SHP77 (cell line): ENCODE results near the gene SCGB1A1.
"Not testable (repeated sequence)": the region's sequence is repeated elsewhere in the genome, so short reads cannot be mapped to it uniquely, and the experiment has no call there.

ENCODE experiments used
- DNase-seq, 2 experiments: peaks; one replicate each; lab custom pipeline; 2025; lab: John Stamatoyannopoulos, UW

SCGB1A1 gene

GRCh38 chr11:62449912-62450311 is 31.1 kb downstream of the SCGB1A1 start:
- not testable (repeated sequence) for DNase-seq

DNA sequence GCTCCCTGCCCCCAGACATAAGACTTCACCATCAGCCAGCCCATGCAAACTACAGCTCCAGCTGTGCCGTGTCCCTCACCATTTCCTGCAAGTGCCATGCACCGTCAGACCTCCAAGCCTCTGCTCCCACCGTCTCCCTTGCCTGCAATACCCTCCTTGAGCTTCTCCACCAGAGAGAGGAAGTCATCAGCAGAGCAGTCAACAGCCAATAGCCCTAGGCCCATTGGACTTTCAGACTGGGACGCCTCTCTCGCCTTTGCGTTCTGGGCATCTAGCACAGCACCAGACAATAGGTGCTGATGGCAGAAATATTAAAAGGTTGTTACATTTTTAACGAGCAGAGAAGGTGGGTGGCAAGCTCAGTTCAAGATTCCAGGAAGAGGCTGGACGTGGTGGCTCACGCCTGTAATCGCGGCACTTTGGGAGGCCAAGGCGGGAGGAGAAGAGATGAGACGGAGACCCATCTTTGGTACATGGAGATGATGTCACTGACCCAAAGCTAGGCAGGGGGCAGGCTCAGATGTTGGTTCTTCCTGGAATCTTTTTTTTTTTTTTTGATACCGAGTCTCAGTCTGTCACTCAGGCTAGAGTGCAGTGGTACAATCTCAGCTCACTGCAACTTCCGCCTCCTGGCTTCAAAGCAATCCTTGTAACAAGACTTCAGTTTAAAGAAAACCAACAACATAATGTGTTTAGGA is 31.9 kb downstream of the SCGB1A1 start:
- no peak for DNase-seq

DNA sequence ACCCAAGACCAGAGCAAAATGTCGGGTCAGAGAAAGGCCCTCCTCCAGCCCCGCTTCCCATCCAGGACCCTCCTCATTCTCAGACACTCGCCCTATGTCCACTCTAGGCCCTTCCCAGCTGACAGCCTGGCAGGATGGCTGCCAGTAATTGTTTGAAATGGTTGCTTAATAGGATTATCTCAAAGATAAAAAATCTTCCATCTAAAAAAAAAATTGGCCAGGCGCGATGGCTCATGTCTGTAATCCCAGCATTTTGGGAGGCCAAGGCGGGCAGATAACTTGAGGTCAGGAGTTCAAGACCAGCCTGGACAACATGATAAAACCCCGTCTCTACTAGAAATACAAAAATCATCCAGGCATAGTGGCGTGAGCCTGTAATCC is 32.4 kb downstream of the SCGB1A1 start:
- no peak for DNase-seq

GRCh38 chr11:62452261-62452660 is 33.4 kb downstream of the SCGB1A1 start:
- DNase-seq: no peak

- no peak for DNase-seq
Observed at GRCh38 chr11:62452839-62453468, 34.1 kb downstream of the SCGB1A1 start.

- no peak for DNase-seq
Observed at GRCh38 chr11:62456630-62457029, 37.8 kb downstream of the SCGB1A1 start.

GRCh38 chr11:62457478-62457877 is 38.6 kb downstream of the SCGB1A1 start:
- DNase-seq: no peak

DNA sequence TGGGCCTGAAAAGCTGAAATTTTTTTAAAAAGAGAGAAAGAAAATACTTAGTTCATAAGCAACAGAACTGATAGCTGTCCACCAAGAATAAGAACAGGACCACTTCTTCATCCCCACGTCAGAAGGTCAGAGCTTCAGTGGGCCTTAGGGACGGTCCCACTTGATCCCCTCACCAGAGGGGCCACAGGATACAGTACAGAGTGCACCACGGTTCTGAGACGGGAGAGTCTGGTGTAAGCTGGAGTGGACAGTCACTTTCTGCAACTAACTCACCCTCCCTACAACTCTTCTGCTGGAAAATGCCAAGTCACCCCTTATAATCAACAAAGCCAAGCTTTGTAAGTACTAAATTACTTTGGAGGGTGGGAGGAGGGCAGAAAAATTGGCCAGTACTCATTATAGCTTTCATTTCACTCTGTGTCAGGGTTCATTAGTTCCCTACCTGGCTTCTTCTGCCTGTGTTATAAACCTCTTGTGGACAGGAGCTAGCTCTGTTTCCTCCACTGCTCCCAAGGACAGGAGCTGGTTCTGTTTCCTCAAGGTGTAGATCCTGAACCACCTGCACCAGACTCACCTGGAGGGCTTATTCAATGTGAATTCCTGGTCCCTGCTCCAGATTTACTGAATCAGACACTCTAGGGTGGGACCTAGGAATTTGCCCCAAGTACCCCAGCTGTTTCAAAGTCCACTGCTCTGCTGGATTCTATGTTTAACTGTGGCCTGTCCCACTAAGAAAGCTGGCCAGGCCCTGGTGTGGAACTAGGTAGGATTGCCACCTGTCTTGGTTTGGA is 39.6 kb downstream of the SCGB1A1 start:
- no peak for DNase-seq

GRCh38 chr11:62459080-62459479 is 40.2 kb downstream of the SCGB1A1 start:
- DNase-seq: no peak

DNA sequence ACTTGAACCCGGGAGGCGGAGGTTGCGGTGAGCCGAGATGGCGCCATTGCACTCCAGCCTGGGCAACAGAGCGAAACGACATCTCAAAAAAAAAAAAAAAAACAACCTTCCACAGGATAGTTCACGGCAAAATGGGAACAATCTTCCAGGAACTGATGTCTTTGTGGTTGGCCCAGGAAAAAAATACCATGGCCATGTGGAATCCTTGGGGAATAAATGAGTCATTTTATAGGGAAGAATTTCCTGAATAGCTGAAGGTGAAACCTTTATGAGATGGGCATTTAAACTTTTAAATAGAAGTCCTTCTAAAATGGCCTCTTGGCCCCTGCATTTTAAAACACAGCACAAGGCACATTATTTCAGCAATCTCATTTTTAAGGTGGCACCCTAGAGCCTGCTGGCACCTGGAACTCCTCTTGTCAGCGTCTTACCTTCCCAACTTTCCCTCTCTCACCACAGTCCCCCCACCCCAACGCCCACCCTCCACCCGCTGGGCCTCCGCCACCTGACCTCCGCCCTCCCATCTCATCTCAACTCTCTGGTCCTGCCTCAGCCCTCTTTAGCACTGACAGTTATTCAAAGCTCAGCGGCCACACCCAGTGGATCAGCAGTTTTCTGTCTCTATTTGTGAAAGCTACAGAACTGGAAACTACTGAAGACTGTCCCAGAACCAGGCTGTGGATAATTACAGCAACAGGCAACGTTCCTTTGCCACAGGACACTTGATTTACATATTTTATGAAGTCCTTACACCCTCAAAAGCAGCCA is 43.1 kb downstream of the SCGB1A1 start:
- no peak for DNase-seq

DNA sequence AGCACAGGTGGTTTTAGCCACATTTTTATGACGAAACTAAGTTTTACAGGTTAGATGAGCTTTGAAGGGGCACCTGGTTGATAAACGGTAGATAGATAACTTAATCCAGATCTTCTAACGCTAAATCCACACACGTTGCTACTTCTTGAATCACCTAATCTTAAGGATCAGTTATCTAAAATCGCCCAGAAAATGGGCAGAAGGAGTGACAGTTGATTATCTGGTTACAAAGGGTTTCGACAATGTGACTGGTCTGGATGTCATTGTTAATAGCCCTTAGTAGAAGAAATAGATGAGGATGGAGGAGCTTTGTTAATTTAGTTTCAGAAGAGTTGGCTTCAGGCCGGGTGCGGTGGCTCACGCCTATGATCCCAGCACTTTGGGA is 43.7 kb downstream of the SCGB1A1 start:
- no peak for DNase-seq

DNA sequence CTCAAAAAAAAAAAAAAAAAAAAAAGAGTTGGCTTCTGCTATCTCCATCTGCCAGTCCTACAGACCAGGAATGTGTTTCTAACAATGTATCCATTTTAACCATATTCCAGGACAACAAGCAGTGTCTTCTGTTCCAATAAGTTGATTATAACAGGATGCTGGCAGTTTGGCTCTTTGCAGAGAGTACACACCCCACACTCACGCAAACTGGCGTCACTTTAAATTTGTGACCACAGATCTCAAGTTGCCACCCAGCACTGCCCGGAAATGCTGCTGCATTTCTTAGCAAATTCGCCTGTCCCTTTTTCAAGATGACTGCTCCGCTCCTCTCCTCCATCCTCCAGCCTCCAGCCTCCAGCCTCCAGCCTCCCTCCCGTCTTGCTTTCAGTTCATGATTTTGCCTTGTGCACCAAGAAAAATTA is 44.3 kb downstream of the SCGB1A1 start:
- no peak for DNase-seq

DNA sequence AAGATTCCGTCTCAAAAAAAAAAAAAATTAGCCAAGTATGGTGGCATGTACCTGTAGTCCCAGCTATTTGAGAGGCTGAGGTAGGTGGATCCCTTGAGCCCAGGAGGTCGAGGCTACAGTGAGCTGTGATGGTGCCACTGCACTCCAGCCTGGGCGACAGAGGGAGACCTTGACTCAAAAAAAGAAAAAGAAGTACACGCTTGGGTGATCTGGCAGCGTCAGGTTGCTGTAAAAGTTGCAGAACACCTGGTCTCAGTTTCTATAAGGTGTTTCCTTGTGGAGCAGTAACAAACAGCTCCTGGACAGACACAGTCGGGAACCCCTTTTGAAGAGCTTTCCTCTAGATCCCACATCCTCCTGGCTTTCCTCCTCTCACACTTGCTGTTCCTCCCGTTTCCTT is 45.8 kb downstream of the SCGB1A1 start:
- no peak for DNase-seq

DNA sequence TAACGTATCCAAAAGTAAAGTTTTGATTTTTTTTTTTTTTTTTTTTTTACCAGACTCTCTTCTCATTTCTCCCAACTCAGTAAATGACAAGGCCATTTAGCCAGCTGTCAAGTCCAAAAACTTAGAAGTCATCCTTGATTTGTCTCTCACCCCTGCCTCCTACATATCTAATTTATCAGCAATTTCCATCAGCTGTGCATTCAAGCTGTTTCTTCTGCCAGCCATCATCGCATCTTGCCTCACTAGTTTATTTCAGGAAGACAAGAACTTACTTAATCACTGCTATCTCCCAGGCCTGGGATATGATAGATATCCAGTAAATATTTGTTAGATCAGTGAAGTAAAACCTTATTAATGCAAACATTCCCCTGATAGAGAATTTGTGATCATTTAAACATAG is 47.6 kb downstream of the SCGB1A1 start:
- DNase-seq: no peak

DNA sequence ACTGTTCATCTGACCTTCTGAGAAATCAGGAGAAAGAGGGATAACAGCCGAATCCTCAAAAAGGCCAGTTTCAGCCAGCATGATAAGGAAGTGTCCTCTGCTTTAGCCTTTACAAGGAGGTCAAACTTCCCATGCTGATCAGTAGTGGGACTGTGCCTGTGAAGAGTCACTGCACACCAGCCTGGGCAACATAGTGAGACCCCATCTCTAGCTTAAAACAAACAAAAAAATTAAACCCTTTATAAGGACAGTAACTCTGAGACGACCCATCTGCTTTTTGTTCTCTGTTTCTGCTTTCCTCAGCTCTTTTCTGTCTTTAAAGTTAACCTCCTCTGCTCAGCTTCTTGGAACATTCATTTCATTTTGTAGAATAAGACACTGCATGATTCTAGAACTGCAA is 49.7 kb downstream of the SCGB1A1 start:
- no peak for DNase-seq

DNA sequence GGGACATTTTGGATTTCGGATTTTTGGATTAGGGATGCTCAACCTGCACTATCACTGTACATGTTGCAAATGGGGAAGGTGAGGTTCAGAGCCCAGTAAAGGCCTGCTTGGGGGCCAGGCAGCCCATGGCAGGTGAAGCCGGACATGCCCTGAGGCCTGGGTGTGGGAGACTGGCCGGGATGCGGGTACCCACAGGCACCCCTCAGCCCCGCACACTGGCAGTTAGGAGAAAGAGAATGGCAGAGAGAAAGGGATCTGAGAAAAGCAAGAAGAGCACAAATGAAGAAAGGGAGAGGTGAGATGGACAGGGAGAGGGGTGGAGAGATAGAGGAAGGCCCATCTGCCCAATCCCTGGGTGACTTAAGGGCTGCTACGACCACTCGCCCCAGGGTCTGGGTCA is 52.8 kb downstream of the SCGB1A1 start:
- no peak for DNase-seq

DNA sequence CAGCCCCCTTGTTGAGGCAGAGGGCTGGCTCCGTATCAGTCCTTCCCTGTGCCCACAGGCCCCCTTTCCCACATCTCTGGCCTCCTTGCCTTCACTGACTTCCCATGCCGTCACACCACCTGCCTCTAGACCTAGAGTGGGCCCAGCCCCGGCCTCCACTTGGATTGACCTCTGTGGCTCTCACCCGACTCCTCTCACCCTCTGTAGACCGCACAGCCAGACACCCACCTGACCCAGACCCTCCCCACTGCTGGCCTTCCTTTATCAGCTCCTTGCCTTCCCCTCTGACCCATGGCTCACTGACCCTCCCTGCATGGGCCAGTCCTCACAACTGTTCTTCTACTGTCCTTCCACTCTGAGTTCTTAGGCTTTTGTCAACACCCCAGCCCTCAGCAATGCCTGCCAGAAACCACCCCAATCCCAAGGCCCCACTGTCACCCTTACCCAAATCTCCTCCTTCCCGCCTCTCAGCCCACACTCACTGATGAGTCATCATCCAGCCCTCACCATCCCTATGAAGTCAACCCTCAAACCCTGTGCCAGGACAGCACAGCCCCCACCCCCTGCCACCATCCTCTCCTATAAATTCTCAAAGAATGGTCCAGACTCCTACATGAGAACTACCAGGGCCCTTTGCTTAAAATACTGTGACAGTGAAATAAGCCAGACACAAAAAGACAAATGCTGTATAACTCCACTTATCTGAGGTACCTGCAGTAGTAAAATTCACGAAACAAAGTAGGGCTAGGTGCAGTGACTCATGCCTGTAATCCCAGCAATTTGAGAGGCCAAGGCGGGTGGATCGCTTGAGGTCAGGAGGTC is 53.4 kb downstream of the SCGB1A1 start:
- no peak for DNase-seq
